GM12872 (cell line): ENCODE measurements around the gene NOBOX.

Source experiments
- CTCF ChIP-seq: IDR thresholded peaks from 3 replicates; pipeline ENCODE4 v1.5.1; 2011; ENCODE audit warnings: low read depth, mild to moderate bottlenecking, low read length, moderate library complexity; ENCODE audit not compliant: insufficient read depth

NOBOX gene

GRCh38 chr7:144403102-144403501 is 391 bp downstream of the NOBOX start:
- no peak for TF ChIP-seq CTCF

- TF ChIP-seq CTCF: no peak
Measured at GRCh38 chr7:144401490-144401889, 2.0 kb downstream of the NOBOX start.

- TF ChIP-seq CTCF: no peak
Measured at GRCh38 chr7:144399946-144400345, 3.5 kb downstream of the NOBOX start.

- no peak for TF ChIP-seq CTCF
Measured at GRCh38 chr7:144398911-144399310, 4.6 kb downstream of the NOBOX start.

- TF ChIP-seq CTCF: no peak
Measured at GRCh38 chr7:144398291-144398690, 5.2 kb downstream of the NOBOX start.

GRCh38 chr7:144397086-144397485 is 6.4 kb downstream of the NOBOX start:
- no peak for TF ChIP-seq CTCF

GRCh38 chr7:144391823-144392255 is 11.7 kb downstream of the NOBOX start:
- peak; percentile 61 for TF ChIP-seq CTCF

GRCh38 chr7:144391014-144391413 is 12.5 kb downstream of the NOBOX start:
- no peak for TF ChIP-seq CTCF
